ENCODE measurements around the gene TK1. TPM values are rescaled to one million over a fixed set of nuclear protein-coding genes. Genes with fewer than 3 reads are reported as not detected.

TK1 gene
- total RNA-seq, 2 donors from 2014 or later: 149 to 181 TPM

DNA sequence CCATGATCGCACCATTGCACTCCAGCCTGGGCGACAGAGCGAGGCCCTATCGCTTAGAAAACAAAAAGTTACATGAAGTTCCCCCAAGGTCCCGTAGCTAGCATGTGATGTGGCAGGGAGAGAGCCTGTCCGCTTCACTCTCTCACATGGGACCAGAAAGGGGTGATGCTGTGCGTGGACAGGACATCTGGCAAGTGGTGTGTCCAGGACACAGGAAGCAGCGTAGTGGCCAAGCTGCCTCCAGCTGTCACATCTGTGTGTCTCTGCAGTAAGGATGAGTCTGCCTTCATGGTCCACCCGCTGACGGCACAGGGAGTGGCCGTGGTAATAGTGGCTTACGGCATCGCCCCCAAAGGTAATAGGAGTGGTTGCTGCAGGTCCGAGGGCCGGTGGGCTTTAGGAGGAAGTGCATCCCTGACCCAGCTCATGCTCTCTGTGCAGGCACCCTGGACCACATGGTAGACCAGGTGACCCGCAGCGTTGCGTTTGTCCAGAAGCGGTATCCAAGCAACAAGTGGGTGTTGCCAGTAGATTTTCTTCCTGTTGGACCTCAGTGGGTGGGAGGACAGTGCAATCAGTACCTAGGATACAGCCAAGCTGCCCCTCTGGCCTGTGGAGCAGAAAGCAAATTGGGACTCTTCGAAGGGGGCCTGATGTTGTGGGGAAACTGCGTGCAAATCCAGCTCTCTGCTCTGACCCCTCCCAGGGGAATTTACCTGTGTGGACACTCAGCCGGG is 17.7 kb upstream of the TK1 start:
- Mint-ChIP-seq H3K36me3 (ENCODE audit: low read depth) (no peaks in the 10 kb centered on the region), H3K4me3 (no peak overlapping the region), H3K9me3 (no peaks in the 10 kb centered on the region), H3K4me1 (no peaks in the 10 kb centered on the region), H3K27me3 (no peaks in the 10 kb centered on the region), H3K27ac (no peak overlapping the region)
- no peak for ATAC-seq (replicated peaks)

DNA sequence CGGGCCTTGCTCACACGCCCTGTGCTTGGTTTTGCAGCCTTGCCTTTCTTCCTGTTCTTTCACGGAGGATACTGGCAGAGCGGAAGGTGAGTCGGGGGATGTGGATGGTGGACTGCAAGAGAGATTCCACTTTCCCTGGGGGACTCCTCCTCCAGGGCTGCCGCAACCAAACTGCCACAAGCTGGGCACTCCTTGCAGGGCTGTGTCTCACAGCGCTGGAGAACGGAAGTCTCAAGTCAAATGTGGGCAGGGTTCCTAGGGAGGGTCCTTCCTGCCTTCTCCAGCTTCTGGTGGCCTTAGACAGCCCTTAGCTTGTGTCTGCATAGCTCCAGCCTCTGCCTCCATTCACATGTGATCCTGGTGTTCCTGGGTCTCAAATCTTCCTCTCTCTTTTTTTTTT is 15.8 kb upstream of the TK1 start:
- no peaks in the 10 kb centered on the region for H3K9me3 Mint-ChIP-seq
- peaks cover 11% of the 10 kb centered on the region for H3K36me3 Mint-ChIP-seq (ENCODE audit: low read depth)
- no peaks in the 10 kb centered on the region for H3K27me3 Mint-ChIP-seq
- H3K4me3 Mint-ChIP-seq: no peak overlapping the region
- H3K27ac Mint-ChIP-seq: no peak overlapping the region
- no peak for ATAC-seq (replicated peaks)
- H3K4me1 Mint-ChIP-seq: no peaks in the 10 kb centered on the region

DNA sequence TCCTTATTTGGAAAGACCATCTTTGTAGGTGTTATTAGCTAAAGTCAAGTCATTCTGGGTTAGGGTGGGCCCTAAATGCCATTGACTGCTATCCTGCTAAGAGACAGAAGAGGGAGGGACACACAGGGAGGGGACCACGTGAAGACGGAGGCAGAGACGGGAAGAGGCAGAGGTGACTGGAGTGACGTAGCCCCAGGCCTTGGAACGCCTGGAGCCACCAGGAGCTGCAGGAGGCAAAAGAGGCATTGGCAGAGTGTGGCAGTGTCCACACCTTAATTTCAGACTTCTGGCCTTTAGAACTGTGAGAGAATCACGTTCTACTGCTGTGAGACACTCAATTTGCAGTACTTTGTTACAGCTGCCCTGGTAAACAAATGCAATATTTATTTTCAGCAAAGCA is 13.6 kb upstream of the TK1 start:
- Mint-ChIP-seq H3K4me3 (no peak overlapping the region), H3K4me1 (no peaks in the 10 kb centered on the region), H3K27ac (no peak overlapping the region), H3K27me3 (no peaks in the 10 kb centered on the region), H3K9me3 (no peaks in the 10 kb centered on the region), H3K36me3 (ENCODE audit: low read depth) (peaks cover 26% of the 10 kb centered on the region)
- ATAC-seq (replicated peaks): no peak

DNA sequence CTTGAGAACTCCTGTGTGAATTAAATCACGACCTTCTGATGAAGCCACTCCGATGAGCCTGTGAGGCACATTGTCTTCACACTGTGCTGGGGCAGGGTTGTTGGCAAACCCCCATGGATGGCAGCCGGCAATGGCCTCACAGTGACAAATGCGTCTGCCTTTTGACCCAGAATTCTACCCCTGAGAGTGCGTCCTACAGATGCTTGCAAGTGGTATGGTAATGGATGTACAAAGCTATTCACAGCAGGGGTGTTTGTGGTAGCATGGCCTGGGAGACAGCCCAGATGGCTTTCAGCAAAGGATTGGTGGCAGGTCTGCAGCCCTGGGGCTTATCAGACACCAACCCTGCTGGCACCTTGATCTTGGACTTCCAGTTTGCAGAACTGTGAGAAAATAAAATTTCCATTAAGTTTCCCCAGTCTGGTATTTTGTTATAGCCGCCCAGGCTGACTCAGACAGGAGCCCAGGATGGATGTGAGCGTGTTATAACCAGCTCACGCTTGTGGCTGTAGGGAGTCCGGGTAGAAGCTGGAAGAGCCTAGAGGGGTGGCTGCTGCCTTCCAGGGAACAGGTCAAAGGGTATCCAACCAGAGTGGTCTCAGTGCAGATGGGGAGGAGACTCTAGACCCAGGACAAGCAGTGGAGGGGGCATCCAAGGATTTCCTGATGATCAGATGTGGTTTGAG is 10.4 kb upstream of the TK1 start:
- H3K36me3 Mint-ChIP-seq (ENCODE audit: low read depth): peaks cover 53% of the 10 kb centered on the region
- H3K4me1 Mint-ChIP-seq: no peaks in the 10 kb centered on the region
- ATAC-seq (replicated peaks): no peak
- no peak overlapping the region for H3K27ac Mint-ChIP-seq
- H3K9me3 Mint-ChIP-seq: no peaks in the 10 kb centered on the region
- no peaks in the 10 kb centered on the region for H3K27me3 Mint-ChIP-seq
- H3K4me3 Mint-ChIP-seq: no peak overlapping the region

DNA sequence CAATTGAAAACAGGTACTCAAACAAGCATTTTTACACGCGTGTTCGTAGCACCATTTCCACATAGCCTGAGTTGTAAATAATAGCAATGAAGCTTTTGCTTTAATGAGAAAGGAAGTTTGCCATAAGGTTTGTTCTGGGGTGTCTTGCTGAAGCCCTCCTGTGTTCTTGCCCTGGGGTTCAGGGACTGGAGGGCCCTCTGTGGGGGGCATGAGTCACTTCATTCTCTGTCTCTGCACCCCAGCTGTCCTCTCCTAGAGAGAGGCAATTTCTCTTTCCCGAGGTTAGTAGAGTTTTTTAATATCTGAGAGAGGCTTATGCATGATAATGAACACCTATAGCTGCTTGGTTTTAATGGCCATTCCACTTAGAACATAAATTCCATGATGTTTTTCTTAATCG is 9.9 kb upstream of the TK1 start:
- Mint-ChIP-seq H3K27ac (no peak overlapping the region), H3K27me3 (no peaks in the 10 kb centered on the region), H3K9me3 (no peaks in the 10 kb centered on the region), H3K36me3 (ENCODE audit: low read depth) (peaks cover 59% of the 10 kb centered on the region), H3K4me1 (no peaks in the 10 kb centered on the region), H3K4me3 (no peak overlapping the region)
- no peak for ATAC-seq (replicated peaks)

DNA sequence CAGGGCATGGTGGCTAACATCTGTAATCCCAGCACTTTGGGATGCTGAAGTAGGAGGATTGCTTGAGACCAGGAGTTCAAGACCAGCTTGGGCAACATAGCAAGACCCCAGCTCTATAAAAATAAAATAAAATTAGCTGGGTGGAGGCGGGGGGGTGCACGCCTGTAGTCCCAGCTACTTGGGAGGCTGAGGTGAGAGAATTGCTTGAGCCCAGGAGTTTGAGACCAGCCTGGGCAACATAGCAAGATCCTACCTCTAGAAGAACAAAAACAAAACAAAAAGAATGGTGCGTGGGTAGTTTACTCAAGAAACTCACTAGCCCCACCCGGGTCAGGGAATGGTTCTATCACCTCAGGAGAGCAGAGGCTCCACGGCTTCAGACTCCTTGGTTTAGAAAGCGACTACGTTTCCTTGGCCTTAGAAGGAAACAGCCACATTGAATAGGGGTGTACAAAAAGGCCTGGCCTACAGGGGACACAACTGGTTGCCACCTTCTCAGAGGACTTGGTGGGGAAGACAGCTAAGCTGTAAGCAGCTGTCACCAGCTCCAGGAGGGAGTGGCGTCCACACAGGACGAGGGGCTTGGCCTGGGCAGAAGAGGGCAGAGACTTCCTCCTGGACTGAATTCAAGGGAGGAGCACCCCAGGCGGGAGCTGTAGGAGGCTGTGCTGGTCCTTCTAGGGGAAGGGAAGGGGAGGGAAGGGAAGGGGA is 716 bp downstream of the TK1 start:
- Mint-ChIP-seq H3K27ac (peak overlapping the region; percentile 1), H3K4me3 (peak overlapping the region; percentile 73), H3K27me3 (no peaks in the 10 kb centered on the region), H3K4me1 (peaks cover 12% of the 10 kb centered on the region), H3K9me3 (no peaks in the 10 kb centered on the region), H3K36me3 (ENCODE audit: low read depth) (peaks cover 56% of the 10 kb centered on the region)
- no peak for ATAC-seq (replicated peaks)

DNA sequence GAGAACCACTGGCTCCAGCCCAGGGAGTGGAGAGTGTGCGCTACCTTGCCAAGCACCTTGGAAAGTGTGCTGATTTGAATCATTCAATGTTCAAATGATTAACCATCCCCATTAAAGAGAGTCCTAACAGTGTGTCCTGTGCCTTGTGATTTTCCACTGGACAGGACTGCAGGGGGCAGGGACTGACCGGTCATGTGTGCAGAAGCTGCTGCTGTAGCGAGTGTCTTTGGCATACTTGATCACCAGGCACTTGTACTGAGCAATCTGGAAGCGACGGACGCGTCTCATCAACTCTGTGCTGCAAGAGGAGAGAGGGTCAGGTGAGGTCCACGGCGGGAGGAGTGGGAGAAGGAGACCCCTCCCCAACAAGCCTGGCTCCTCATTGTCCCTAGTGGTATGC is 2.0 kb downstream of the TK1 start:
- H3K36me3 Mint-ChIP-seq (ENCODE audit: low read depth): peaks cover 56% of the 10 kb centered on the region
- peaks cover 18% of the 10 kb centered on the region for H3K4me1 Mint-ChIP-seq
- H3K27ac Mint-ChIP-seq: peak overlapping the region; percentile 44
- ATAC-seq (replicated peaks): no peak
- peak overlapping the region; percentile 73 for H3K4me3 Mint-ChIP-seq
- H3K27me3 Mint-ChIP-seq: no peaks in the 10 kb centered on the region
- no peaks in the 10 kb centered on the region for H3K9me3 Mint-ChIP-seq

DNA sequence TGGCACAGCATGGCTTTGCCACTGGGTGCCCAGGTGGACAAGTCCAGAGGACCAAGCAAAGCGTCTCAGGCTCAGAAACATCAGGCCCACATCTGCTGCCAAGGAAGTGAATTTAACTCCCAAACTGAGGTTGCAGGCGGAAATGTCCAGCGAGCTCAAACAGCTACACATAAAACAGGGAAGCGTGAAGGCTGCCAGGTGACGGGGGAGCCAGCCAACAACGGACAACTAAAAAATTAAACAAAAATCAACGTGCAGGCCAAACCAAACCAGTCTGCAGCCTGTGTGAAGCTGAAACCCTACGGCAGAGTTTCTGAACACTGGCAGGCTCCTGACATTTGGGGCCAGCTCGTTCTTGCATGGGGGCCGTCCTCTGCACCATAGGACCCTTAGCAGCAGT is 2.5 kb downstream of the TK1 start:
- no peak for ATAC-seq (replicated peaks)

DNA sequence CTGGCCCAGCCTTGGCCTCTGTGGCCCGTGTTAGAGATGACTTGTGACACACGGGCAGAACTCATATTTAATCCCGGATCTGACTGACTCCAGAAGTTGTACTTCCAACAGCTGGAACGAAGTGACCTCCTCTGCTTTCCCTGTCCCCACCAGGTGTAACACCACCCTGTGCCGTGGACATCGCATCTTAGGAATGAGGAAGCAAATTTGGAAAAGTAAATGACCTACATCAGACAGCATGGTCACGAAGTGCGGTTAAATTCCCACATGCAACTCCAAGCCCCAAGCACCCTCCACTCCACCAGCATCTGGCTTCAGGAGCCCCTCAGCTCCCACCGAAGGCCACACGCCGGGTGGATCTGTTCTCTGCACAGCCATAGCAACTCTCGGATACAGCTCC is 2.9 kb downstream of the TK1 start:
- no peaks in the 10 kb centered on the region for H3K27me3 Mint-ChIP-seq
- H3K27ac Mint-ChIP-seq: no peak overlapping the region
- H3K9me3 Mint-ChIP-seq: no peaks in the 10 kb centered on the region
- no peak for ATAC-seq (replicated peaks)
- H3K4me3 Mint-ChIP-seq: peak overlapping the region; percentile 73
- H3K4me1 Mint-ChIP-seq: peaks cover 18% of the 10 kb centered on the region
- H3K36me3 Mint-ChIP-seq (ENCODE audit: low read depth): peaks cover 66% of the 10 kb centered on the region

More for the DNA sequence above, 2.5 kb downstream of the TK1 start:
- H3K4me1 Mint-ChIP-seq: peaks cover 18% of the 10 kb centered on the region
- H3K4me3 Mint-ChIP-seq: peak overlapping the region; percentile 73
- H3K27ac Mint-ChIP-seq: no peak overlapping the region
- H3K27me3 Mint-ChIP-seq: no peaks in the 10 kb centered on the region
- peaks cover 62% of the 10 kb centered on the region for H3K36me3 Mint-ChIP-seq (ENCODE audit: low read depth)
- H3K9me3 Mint-ChIP-seq: no peaks in the 10 kb centered on the region

DNA sequence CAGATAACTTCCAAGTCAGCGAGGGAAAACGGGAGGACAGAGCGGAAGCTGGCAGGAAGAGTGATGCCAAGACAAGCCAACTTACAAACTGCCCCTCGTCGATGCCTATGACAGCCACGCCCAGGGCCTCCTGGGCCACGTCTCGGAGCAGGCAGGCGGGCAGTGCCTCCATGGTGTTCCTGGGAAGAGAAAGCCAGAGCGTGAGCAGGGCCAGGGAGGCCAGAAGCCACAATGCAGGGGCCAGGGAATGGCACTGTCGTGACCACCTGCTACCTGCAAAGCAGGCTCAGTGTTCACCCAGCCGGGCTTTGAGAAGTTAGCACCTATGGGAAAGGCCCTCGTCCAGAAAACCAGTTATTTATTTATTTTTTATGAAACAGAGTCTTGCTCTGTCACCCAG is 4.3 kb downstream of the TK1 start:
- H3K4me1 Mint-ChIP-seq: peaks cover 18% of the 10 kb centered on the region

DNA sequence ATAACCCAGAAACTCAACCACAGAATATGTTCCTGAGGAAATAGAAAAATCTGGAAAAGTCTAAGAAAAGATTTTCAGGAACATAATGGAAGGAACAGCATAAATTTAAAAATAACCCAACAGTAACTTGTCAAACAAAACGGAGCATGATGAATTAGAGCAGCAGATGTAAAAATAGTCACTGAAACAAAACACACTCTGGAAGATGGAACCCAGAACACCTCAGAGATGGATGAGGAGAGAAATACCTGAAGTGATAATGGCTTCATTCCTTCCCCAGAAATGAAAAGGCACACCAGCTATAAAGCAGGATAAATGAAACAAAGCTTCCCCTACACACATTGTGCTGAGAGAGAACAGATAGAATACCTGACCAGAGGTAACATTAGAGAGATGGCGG is 6.3 kb downstream of the TK1 start:
- H3K4me1 Mint-ChIP-seq: peaks cover 18% of the 10 kb centered on the region
- H3K36me3 Mint-ChIP-seq (ENCODE audit: low read depth): peaks cover 87% of the 10 kb centered on the region
- H3K27ac Mint-ChIP-seq: no peak overlapping the region
- no peaks in the 10 kb centered on the region for H3K9me3 Mint-ChIP-seq
- no peaks in the 10 kb centered on the region for H3K27me3 Mint-ChIP-seq
- H3K4me3 Mint-ChIP-seq: peak overlapping the region; percentile 20
- ATAC-seq (replicated peaks): no peak

More for the DNA sequence above, 4.3 kb downstream of the TK1 start:
- no peak overlapping the region for H3K27ac Mint-ChIP-seq
- H3K36me3 Mint-ChIP-seq (ENCODE audit: low read depth): peaks cover 73% of the 10 kb centered on the region
- H3K4me3 Mint-ChIP-seq: no peak overlapping the region
- no peak for ATAC-seq (replicated peaks)
- H3K27me3 Mint-ChIP-seq: no peaks in the 10 kb centered on the region
- no peaks in the 10 kb centered on the region for H3K9me3 Mint-ChIP-seq

DNA sequence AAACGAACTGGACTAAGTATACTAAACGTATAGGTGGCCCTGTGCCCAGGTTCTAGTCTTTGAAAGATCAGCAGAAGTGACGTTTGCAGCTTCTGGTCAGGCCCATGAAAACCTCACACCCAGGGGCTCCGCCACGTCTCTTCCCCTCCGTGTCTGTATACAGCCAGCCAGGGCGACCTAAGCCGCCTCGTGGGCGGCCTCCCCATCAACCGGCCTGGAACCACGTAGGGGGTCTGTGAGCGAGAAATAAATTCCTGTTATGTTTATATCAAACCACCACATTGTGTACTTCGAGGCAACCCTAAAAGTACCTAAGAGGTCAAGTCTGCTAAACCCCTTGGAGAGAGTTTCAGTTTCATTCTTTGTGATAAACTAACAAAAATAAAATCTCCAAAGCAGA is 6.8 kb downstream of the TK1 start:
- no peak for ATAC-seq (replicated peaks)
- peaks cover 87% of the 10 kb centered on the region for H3K36me3 Mint-ChIP-seq (ENCODE audit: low read depth)

DNA sequence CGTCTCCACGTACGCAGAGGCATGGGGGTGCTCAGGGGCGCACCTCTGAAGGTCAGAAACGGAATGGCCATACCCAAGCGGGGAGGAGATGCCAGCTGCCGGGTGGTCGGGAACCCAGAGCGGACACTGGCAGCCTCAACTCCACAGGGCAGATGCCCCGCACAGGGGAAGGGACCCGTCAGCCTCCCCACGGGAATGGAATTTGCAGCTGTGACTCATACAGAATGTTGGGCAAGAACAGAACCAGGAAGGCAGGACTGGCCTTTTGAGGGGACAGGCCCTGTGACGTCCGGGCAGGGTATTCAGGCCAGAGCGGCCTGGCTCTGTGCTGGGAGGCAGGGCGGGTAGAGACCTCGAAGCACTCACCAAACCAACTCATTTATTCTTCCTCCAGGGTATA is 7.5 kb downstream of the TK1 start:
- no peak overlapping the region for H3K27ac Mint-ChIP-seq
- H3K27me3 Mint-ChIP-seq: no peaks in the 10 kb centered on the region
- H3K9me3 Mint-ChIP-seq: no peaks in the 10 kb centered on the region
- H3K36me3 Mint-ChIP-seq (ENCODE audit: low read depth): peaks cover 87% of the 10 kb centered on the region
- H3K4me1 Mint-ChIP-seq: peaks cover 9% of the 10 kb centered on the region
- H3K4me3 Mint-ChIP-seq: no peak overlapping the region
- ATAC-seq (replicated peaks): no peak

More for the DNA sequence above, 6.8 kb downstream of the TK1 start:
- Mint-ChIP-seq H3K4me1 (peaks cover 16% of the 10 kb centered on the region), H3K27me3 (no peaks in the 10 kb centered on the region), H3K4me3 (peak overlapping the region; percentile 20), H3K27ac (no peak overlapping the region), H3K9me3 (no peaks in the 10 kb centered on the region)

DNA sequence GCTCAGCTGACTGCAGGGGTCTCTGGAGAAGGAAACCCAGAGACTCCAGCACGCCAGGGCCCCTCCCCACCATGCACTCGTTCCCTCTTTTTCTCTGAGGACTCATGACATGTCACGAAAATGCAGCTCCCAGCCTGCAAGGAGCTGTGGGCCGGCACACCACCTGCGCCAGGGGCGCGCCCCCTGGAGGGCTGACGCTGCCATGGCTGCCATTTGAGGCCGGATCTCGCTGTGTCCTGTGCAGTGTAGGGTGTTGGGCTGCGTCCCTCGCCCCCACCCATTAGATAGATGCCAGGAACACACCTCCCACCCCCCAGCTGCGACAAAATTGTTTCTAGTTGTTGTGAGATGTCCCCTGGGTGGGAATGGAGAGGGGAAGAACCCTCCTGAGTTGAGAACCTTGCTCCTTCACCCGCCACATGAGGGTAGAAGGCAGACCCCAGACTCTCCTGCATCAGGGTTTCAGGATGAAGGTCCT is 10.3 kb downstream of the TK1 start:
- Mint-ChIP-seq H3K36me3 (ENCODE audit: low read depth) (peaks cover 87% of the 10 kb centered on the region), H3K9me3 (no peaks in the 10 kb centered on the region), H3K27me3 (no peaks in the 10 kb centered on the region), H3K4me3 (no peak overlapping the region), H3K27ac (no peak overlapping the region), H3K4me1 (peaks cover 32% of the 10 kb centered on the region)
- ATAC-seq (replicated peaks): peak; percentile 71

DNA sequence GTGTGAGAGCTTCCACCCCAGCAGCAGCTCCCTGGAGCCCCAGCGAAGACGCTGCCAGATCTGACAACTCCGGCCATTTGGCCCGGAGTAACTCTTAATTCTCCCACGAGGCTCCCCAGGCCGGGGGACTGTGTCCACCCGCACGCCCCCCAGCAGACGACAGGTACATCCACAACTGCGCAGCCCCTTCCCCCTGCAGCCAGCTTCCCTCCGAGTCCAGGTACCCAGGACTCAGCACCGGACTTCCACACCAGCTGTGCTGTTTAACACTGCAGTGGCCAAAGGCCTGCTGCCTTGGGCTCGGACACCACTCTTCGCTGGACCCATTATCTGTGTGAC is 11.2 kb downstream of the TK1 start:
- H3K27ac Mint-ChIP-seq: no peak overlapping the region
- H3K4me3 Mint-ChIP-seq: no peak overlapping the region
- H3K9me3 Mint-ChIP-seq: no peaks in the 10 kb centered on the region
- no peaks in the 10 kb centered on the region for H3K27me3 Mint-ChIP-seq
- no peak for ATAC-seq (replicated peaks)
- H3K36me3 Mint-ChIP-seq (ENCODE audit: low read depth): peaks cover 87% of the 10 kb centered on the region
- peaks cover 33% of the 10 kb centered on the region for H3K4me1 Mint-ChIP-seq
